Neural cell (in vitro differentiated cells): Measurements from ENCODE around the gene TMEM131L. TPM values are rescaled to one million over a fixed set of nuclear protein-coding genes. Genes with fewer than 3 reads are reported as not detected.

ENCODE experiments used
- H2AFZ ChIP-seq: fragments of 200-600, 300-800 bp; sonication (generic), shearing (Covaris generic); 2 replicates; pipeline ENCODE4 v1.6.0; 2014; ENCODE audit warnings: low read depth, mild to moderate bottlenecking, antibody characterized with exemption, low read length, moderate library complexity
- H3F3A ChIP-seq: fragments of 200-600 bp; shearing (Covaris generic); 2 replicates; pipeline ENCODE4 v1.6.1; 2016; ENCODE audit warnings: mild to moderate bottlenecking, moderate library complexity, mixed read lengths, antibody characterized with exemption, low read length; ENCODE audit not compliant: insufficient read depth, poor library complexity, severe bottlenecking
- H3K27ac ChIP-seq: fragments of 200-600, 300-800 bp; sonication (generic), shearing (Covaris generic); 2 replicates; pipeline ENCODE4 v1.5.1; 2014; ENCODE audit warnings: mild to moderate bottlenecking, low read length, moderate library complexity
- H3K27me3 ChIP-seq: fragments of 300-800, 200-600 bp; sonication (generic), shearing (Covaris generic); 2 replicates; pipeline ENCODE4 v1.6.0; 2014; ENCODE audit warnings: mild to moderate bottlenecking, low read depth, low read length, moderate library complexity; ENCODE audit not compliant: insufficient read depth
- H3K36me3 ChIP-seq: fragments of 300-800, 200-600 bp; sonication (generic), shearing (Covaris generic); 2 replicates; pipeline ENCODE4 v1.5.1; 2014; ENCODE audit warnings: mild to moderate bottlenecking, antibody characterized with exemption, low read length, moderate library complexity; ENCODE audit not compliant: insufficient read depth
- H3K4me2 ChIP-seq: fragments of 300-800, 200-600 bp; sonication (generic), shearing (Covaris generic); 2 replicates; pipeline ENCODE4 v1.6.0; 2014; ENCODE audit warnings: mild to moderate bottlenecking, low read length
- H3K4me3 ChIP-seq: fragments of 300-800, 200-600 bp; sonication (generic), shearing (Covaris generic); 2 replicates; pipeline ENCODE4 v1.5.1; 2014; ENCODE audit warnings: mild to moderate bottlenecking, low read length, moderate library complexity
- H3K79me2 ChIP-seq: fragments of 200-600 bp; shearing (Covaris generic); replicated peaks from 2 replicates; pipeline ENCODE4 v1.6.0; 2014; ENCODE audit warnings: mild to moderate bottlenecking, low read length, moderate library complexity; ENCODE audit not compliant: insufficient read depth
- H3K9ac ChIP-seq: fragments of 300-800, 200-600 bp; sonication (generic), shearing (Covaris generic); 2 replicates; pipeline ENCODE4 v1.6.1; 2016; ENCODE audit warnings: mild to moderate bottlenecking, low read length, mixed read lengths
- H3K9me2 ChIP-seq: fragments of 200-600 bp; shearing (Covaris generic); 2 replicates; pipeline ENCODE4 v1.6.1; 2016; ENCODE audit warnings: mild to moderate bottlenecking, low read length, mixed read lengths; ENCODE audit not compliant: insufficient read depth
- H3K9me3 ChIP-seq: fragments of 200-600, 300-800 bp; sonication (generic), shearing (Covaris generic); 2 replicates; pipeline ENCODE4 v1.6.1; 2016; ENCODE audit warnings: mild to moderate bottlenecking, mixed run types, low read length, moderate library complexity, mixed read lengths
- H4K20me1 ChIP-seq: fragments of 200-600 bp; shearing (Covaris generic); 2 replicates; pipeline ENCODE4 v1.6.1; 2016; ENCODE audit warnings: mild to moderate bottlenecking, mixed run types; ENCODE audit not compliant: insufficient read depth
- CTCF ChIP-seq: fragments of 450-650 bp; IDR thresholded peaks from 2 replicates; pipeline ENCODE4 v1.5.1; 2014; ENCODE audit warnings: antibody characterized with exemption, mild to moderate bottlenecking, moderate library complexity; ENCODE audit not compliant: poor library complexity, severe bottlenecking
- EP300 ChIP-seq: fragments of 450-650 bp; conservative IDR thresholded peaks from 2 replicates; pipeline ENCODE4 v1.6.1; 2014; ENCODE audit warnings: antibody characterized with exemption, mild to moderate bottlenecking, moderate library complexity; ENCODE audit not compliant: poor library complexity, severe bottlenecking
- EZH2 ChIP-seq: fragments of 200-600, 300-800 bp; shearing (Covaris generic), sonication (generic); IDR thresholded peaks from 2 replicates; pipeline ENCODE4 v1.6.1; 2014; ENCODE audit warnings: antibody characterized with exemption, low read length, borderline replicate concordance, mild to moderate bottlenecking; ENCODE audit not compliant: insufficient read depth, poor library complexity, severe bottlenecking
- MXI1 ChIP-seq: fragments of 450-650 bp; conservative IDR thresholded peaks from 2 replicates; pipeline ENCODE4 v1.6.1; 2014; ENCODE audit warnings: antibody characterized with exemption, mild to moderate bottlenecking; ENCODE audit not compliant: poor library complexity, severe bottlenecking
- POLR2AphosphoS5 ChIP-seq: IDR thresholded peaks from 2 replicates; pipeline ENCODE4 v1.6.1; 2012
- RAD21 ChIP-seq: fragments of 450-650 bp; conservative IDR thresholded peaks from 2 replicates; pipeline ENCODE4 v1.6.1; 2014; ENCODE audit warnings: antibody characterized with exemption, mild to moderate bottlenecking, moderate library complexity
- REST ChIP-seq: IDR thresholded peaks from 2 replicates; pipeline ENCODE4 v1.6.1; 2012; ENCODE audit warnings: borderline replicate concordance
- SMC3 ChIP-seq: fragments of 450-650 bp; conservative IDR thresholded peaks from 2 replicates; pipeline ENCODE4 v1.6.1; 2014; ENCODE audit warnings: antibody characterized with exemption, mild to moderate bottlenecking, moderate library complexity; ENCODE audit not compliant: poor library complexity
- TAF1 ChIP-seq: IDR thresholded peaks from 2 replicates; pipeline ENCODE4 v1.6.1; 2012; ENCODE audit warnings: low read depth
- polyA plus RNA-seq: library from polyadenylated mRNA; depleted of rRNA; stranded (reverse); fragments of >200 nt; gene quantifications from 2 replicates; pipeline ENCODE4 v1.2.3, GENCODE V29; 2014

The TMEM131L gene
- polyA plus RNA-seq, 1 donor from 2014 or later, result 11.1 TPM

GRCh38 chr4:153638011-153638410 is 171.9 kb downstream of the TMEM131L start:
- Histone ChIP-seq H3F3A (peaks cover 3% of the 10 kb centered on the region), H2AFZ (no peak overlapping the region)

GRCh38 chr4:153638999-153639398 is 172.8 kb downstream of the TMEM131L start:
- Histone ChIP-seq H3K9me3 (no peaks in the 10 kb centered on the region), H3K9ac (no peak overlapping the region)
- no peak for TF ChIP-seq SMC3
- TF ChIP-seq RAD21, result no peak
- TF ChIP-seq EZH2, result no peak
- no peak for TF ChIP-seq CTCF
- TF ChIP-seq REST, result no peak
- no peak for TF ChIP-seq TAF1
- TF ChIP-seq POLR2AphosphoS5, result no peak

More at GRCh38 chr4:153638011-153638410, 171.9 kb downstream of the TMEM131L start:
- Histone ChIP-seq H3K27ac (no peak overlapping the region), H3K27me3 (no peaks in the 10 kb centered on the region), H3K4me2 (no peak overlapping the region), H3K9ac (no peak overlapping the region), H3K9me2 (no peaks in the 10 kb centered on the region), H3K9me3 (no peaks in the 10 kb centered on the region), H3K79me2 (no peaks in the 10 kb centered on the region), H3K4me3 (no peak overlapping the region), H3K36me3 (no peaks in the 10 kb centered on the region), H4K20me1 (no peaks in the 10 kb centered on the region)
- TF ChIP-seq CTCF (no peak), POLR2AphosphoS5 (no peak), RAD21 (no peak), EZH2 (no peak), SMC3 (no peak), TAF1 (no peak), MXI1 (no peak), REST (no peak), EP300 (no peak)

More at GRCh38 chr4:153638999-153639398, 172.8 kb downstream of the TMEM131L start:
- Histone ChIP-seq H3K27ac (no peak overlapping the region), H4K20me1 (no peaks in the 10 kb centered on the region), H3K9me2 (no peaks in the 10 kb centered on the region), H3F3A (peaks cover 3% of the 10 kb centered on the region), H3K36me3 (no peaks in the 10 kb centered on the region), H2AFZ (no peak overlapping the region), H3K27me3 (no peaks in the 10 kb centered on the region), H3K4me3 (no peak overlapping the region), H3K4me2 (no peak overlapping the region), H3K79me2 (no peaks in the 10 kb centered on the region)
